SK-N-SH treated with all-trans-retinoic acid at 6 μM for 48 hours (cell line): ENCODE measurements around the gene CYP2A6.

Source experiments
- ATAC-seq: fragments of 200-7000 bp; cut with Tn5 transposase; 3 replicates; pipeline ENCODE4 v1.9.1; 2020; ENCODE audit warnings: mild to moderate bottlenecking, moderate library complexity
- BACH2 ChIP-seq: fragments of 250-450 bp; sonication (Bioruptor Pico); IDR thresholded peaks from 2 replicates; pipeline ENCODE4 v1.9.0; 2021; ENCODE audit warnings: mild to moderate bottlenecking, borderline replicate concordance
- CREB5 ChIP-seq: fragments of 250-450 bp; sonication (Bioruptor Pico); IDR thresholded peaks from 2 replicates; pipeline ENCODE4 v1.5.1; 2020; ENCODE audit warnings: low read depth, mild to moderate bottlenecking, moderate library complexity
- CSDC2 ChIP-seq: fragments of 250-450 bp; sonication (Bioruptor Pico); IDR thresholded peaks from 2 replicates; pipeline ENCODE4 v1.5.0; 2020; ENCODE audit warnings: mild to moderate bottlenecking, moderate library complexity
- CSRNP3 ChIP-seq: fragments of 250-450 bp; sonication (Bioruptor Pico); IDR thresholded peaks from 2 replicates; pipeline ENCODE4 v1.5.1; 2021; ENCODE audit warnings: mild to moderate bottlenecking, moderate library complexity
- ESRRG ChIP-seq: fragments of 250-450 bp; sonication (Bioruptor Pico); IDR thresholded peaks from 2 replicates; pipeline ENCODE4 v1.6.1; 2021; ENCODE audit warnings: mild to moderate bottlenecking
- GLIS3 ChIP-seq: fragments of 250-450 bp; sonication (Bioruptor Pico); IDR thresholded peaks from 2 replicates; pipeline ENCODE4 v1.5.0; 2020; ENCODE audit warnings: mild to moderate bottlenecking, moderate library complexity
- ISL1 ChIP-seq: fragments of 250-450 bp; sonication (Bioruptor Pico); IDR thresholded peaks from 2 replicates; pipeline ENCODE4 v2.1.2; 2022; ENCODE audit warnings: mild to moderate bottlenecking, moderate library complexity
- OSR1 ChIP-seq: fragments of 250-450 bp; sonication (Bioruptor Pico); IDR thresholded peaks from 2 replicates; pipeline ENCODE4 v1.8.0; 2022; ENCODE audit warnings: moderate library complexity, mild to moderate bottlenecking, inconsistent platforms
- PATZ1 ChIP-seq: fragments of 250-450 bp; sonication (Bioruptor Pico); IDR thresholded peaks from 2 replicates; pipeline ENCODE4 v1.8.0; 2020; ENCODE audit warnings: mild to moderate bottlenecking, moderate library complexity, borderline replicate concordance
- PPARA ChIP-seq: fragments of 250-450 bp; sonication (Bioruptor Pico); IDR thresholded peaks from 2 replicates; pipeline ENCODE4 v1.5.0; 2020; ENCODE audit warnings: mild to moderate bottlenecking, borderline replicate concordance
- RARB ChIP-seq: fragments of 250-450 bp; sonication (Bioruptor Pico); IDR thresholded peaks from 2 replicates; pipeline ENCODE4 v1.8.0; 2021; ENCODE audit warnings: mild to moderate bottlenecking, moderate library complexity
- SNAI2 ChIP-seq: fragments of 250-450 bp; sonication (Bioruptor Pico); IDR thresholded peaks from 2 replicates; pipeline ENCODE4 v1.5.0; 2020; ENCODE audit warnings: mild to moderate bottlenecking, moderate library complexity
- TCF4 ChIP-seq: fragments of 250-450 bp; sonication (Bioruptor Pico); IDR thresholded peaks from 2 replicates; pipeline ENCODE4 v1.8.0; 2021; ENCODE audit warnings: mild to moderate bottlenecking, moderate library complexity, borderline replicate concordance
- TOX ChIP-seq: fragments of 250-450 bp; sonication (Bioruptor Pico); IDR thresholded peaks from 2 replicates; pipeline ENCODE4 v1.8.0; 2021; ENCODE audit warnings: mild to moderate bottlenecking, moderate library complexity, borderline replicate concordance
- TSHZ2 ChIP-seq: fragments of 250-450 bp; sonication (Bioruptor Pico); IDR thresholded peaks from 2 replicates; pipeline ENCODE4 v1.5.0; 2020; ENCODE audit warnings: mild to moderate bottlenecking, moderate library complexity
- ZC3H10 ChIP-seq: fragments of 250-450 bp; sonication (Bioruptor Pico); IDR thresholded peaks from 2 replicates; pipeline ENCODE4 v1.5.1; 2021; ENCODE audit warnings: mild to moderate bottlenecking, moderate library complexity
- ZFP3 ChIP-seq: fragments of 250-450 bp; sonication (Bioruptor Pico); IDR thresholded peaks from 2 replicates; pipeline ENCODE4 v1.5.0; 2020; ENCODE audit warnings: mild to moderate bottlenecking, moderate library complexity
- ZFP30 ChIP-seq: fragments of 450-650 bp; formaldehyde crosslinking; IDR thresholded peaks from 2 replicates; pipeline ENCODE4 v1.5.0; 2022; ENCODE audit warnings: mild to moderate bottlenecking, moderate library complexity
- ZNF70 ChIP-seq: fragments of 450-650 bp; formaldehyde crosslinking; IDR thresholded peaks from 2 replicates; pipeline ENCODE4 v1.5.0; 2020; ENCODE audit warnings: mild to moderate bottlenecking, moderate library complexity
- ZNF8 ChIP-seq: fragments of 450-650 bp; formaldehyde crosslinking; IDR thresholded peaks from 2 replicates; pipeline ENCODE4 v1.5.0; 2020; ENCODE audit warnings: mild to moderate bottlenecking, moderate library complexity
- TF ChIP-seq, protein P1 (sequence below): fragments of 250-450 bp; sonication (Bioruptor Pico); IDR thresholded peaks from 2 replicates; pipeline ENCODE4 v1.8.0; 2021; ENCODE audit warnings: low read depth, mild to moderate bottlenecking, moderate library complexity, borderline replicate concordance

CYP2A6 gene

GRCh38 chr19:40806423-40807146 is 43.7 kb downstream of the CYP2A6 start:
- TF ChIP-seq ZNF70 (CRISPR knock-in tag) (no peak), TSHZ2 (0 out of 2 replicates have a peak, but pooled peaks have one; percentile 38), OSR1 (CRISPR knock-in tag) (no peak), ZFP3 (CRISPR knock-in tag) (no peak), GLIS3 (CRISPR knock-in tag) (no peak), ZFP30 (CRISPR knock-in tag) (no peak), RARB (CRISPR knock-in tag) (no peak), CSDC2 (CRISPR knock-in tag) (no peak), ZNF8 (peak; percentile 77), ISL1 (CRISPR knock-in tag) (no peak), ESRRG (no peak), ZC3H10 (no peak), SNAI2 (CRISPR knock-in tag) (no peak), PATZ1 (CRISPR knock-in tag) (no peak)
- ATAC-seq: peak; percentile 85

DNA sequence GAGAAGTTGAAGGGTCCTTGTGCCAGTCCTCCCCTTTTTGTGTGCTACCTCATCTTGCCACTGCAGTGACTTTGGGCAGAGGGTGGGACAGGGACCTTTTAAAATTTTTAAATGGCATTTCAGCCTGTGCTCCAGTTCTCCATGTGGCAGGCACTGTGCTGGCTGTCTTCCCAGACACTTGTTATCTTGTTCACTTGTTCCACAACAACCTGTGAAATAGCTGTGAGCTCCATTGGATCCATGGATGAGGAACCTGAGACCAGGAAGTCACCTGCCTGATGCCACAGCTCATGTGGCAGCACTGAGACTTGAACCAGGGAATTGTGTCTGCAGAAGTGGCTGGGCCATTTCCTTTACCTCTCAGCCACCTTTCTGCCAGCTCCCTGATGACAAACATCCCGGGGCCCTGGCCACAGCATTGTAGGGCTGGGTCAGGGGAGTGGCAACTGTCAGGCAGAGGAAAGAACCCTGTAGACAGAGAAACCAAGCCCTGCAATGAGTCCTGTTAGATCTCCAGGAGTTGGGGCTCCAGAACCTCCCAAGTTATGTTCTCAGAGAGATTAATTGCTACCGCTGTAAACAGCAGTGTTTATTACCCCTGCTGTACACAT is 44.9 kb downstream of the CYP2A6 start:
- ATAC-seq: no peak
- TF ChIP-seq TOX (CRISPR knock-in tag): no peak

DNA sequence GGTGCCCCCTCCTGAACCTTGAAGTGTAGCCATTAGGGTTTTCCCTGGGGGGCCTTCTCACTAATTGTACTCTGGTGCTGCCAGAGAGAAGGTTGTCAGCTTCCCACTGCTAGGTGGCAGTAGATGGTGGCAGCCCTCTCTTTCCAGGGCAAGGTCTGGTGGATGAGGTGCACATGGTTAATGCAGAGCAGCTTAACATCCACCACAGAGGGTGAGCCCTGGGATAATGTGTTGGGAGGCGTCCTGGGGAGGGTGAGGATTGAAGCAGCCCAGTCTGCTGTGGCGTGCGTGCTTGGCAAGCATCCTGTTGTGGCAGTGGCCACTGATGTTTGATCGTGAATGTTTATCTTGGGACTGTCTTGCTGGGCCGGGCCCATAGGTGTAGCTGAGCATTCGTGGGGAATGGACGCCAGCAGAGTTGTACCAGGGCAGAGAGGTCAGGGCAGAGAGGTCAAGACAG is 45.4 kb downstream of the CYP2A6 start:
- TF ChIP-seq RARB (CRISPR knock-in tag): no peak
- TF ChIP-seq PPARA (CRISPR knock-in tag): no peak
- no peak for TF ChIP-seq GLIS3 (CRISPR knock-in tag)
- TF ChIP-seq ZC3H10: no peak
- TF ChIP-seq BACH2: no peak
- TF ChIP-seq PATZ1 (CRISPR knock-in tag): no peak
- TF ChIP-seq, protein P1, sequence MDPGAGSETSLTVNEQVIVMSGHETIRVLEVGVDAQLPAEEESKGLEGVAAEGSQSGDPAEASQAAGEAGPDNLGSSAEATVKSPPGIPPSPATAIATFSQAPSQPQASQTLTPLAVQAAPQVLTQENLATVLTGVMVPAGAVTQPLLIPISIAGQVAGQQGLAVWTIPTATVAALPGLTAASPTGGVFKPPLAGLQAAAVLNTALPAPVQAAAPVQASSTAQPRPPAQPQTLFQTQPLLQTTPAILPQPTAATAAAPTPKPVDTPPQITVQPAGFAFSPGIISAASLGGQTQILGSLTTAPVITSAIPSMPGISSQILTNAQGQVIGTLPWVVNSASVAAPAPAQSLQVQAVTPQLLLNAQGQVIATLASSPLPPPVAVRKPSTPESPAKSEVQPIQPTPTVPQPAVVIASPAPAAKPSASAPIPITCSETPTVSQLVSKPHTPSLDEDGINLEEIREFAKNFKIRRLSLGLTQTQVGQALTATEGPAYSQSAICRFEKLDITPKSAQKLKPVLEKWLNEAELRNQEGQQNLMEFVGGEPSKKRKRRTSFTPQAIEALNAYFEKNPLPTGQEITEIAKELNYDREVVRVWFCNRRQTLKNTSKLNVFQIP (CRISPR knock-in tag): no peak
- no peak for TF ChIP-seq ISL1 (CRISPR knock-in tag)
- TF ChIP-seq CREB5 (CRISPR knock-in tag): no peak
- no peak for TF ChIP-seq TCF4 (CRISPR knock-in tag)
- TF ChIP-seq CSRNP3 (CRISPR knock-in tag): no peak
- no peak for ATAC-seq
